HepG2 (cell line): Measurements from ENCODE around the gene HEXIM1. TPM values are rescaled to one million over a fixed set of nuclear protein-coding genes. Genes with fewer than 3 reads are reported as not detected.

ENCODE experiments used
- FOXC1 ChIP-seq: sonication (generic); formaldehyde crosslinking; IDR thresholded peaks from 2 replicates; pipeline ENCODE4 v1.8.0; 2022; ENCODE audit warnings: mild to moderate bottlenecking, missing genetic modification reagents, borderline replicate concordance
- FOXO1 ChIP-seq: sonication (generic); formaldehyde crosslinking; IDR thresholded peaks from 2 replicates; pipeline ENCODE4 v1.4.0; 2020; ENCODE audit warnings: missing genetic modification reagents
- GATAD2A ChIP-seq: IDR thresholded peaks from 2 replicates; pipeline ENCODE4 v1.6.1; 2016
- KDM3A ChIP-seq: IDR thresholded peaks from 2 replicates; pipeline ENCODE4 v1.6.1; 2018; ENCODE audit warnings: low read depth, missing compliant biosample characterization
- MATR3 ChIP-seq: sonication (generic); formaldehyde crosslinking; IDR thresholded peaks from 2 replicates; pipeline ENCODE4 v1.4.0; 2020; ENCODE audit warnings: missing genetic modification reagents
- MIER2 ChIP-seq: IDR thresholded peaks from 2 replicates; pipeline ENCODE4 v1.6.1; 2016; ENCODE audit warnings: missing biosample characterization, missing genetic modification reagents
- MXI1 ChIP-seq: IDR thresholded peaks from 3 replicates; pipeline ENCODE4 v1.6.1; 2012; ENCODE audit warnings: low read depth, low read length, inconsistent platforms, borderline replicate concordance
- MYNN ChIP-seq: sonication (generic); formaldehyde crosslinking; IDR thresholded peaks from 2 replicates; pipeline ENCODE4 v1.4.0; 2020; ENCODE audit warnings: mild to moderate bottlenecking, low read depth, missing genetic modification reagents
- MZF1 ChIP-seq: sonication (generic); formaldehyde crosslinking; IDR thresholded peaks from 2 replicates; pipeline ENCODE4 v1.8.1; 2023; ENCODE audit warnings: mild to moderate bottlenecking, missing genetic modification reagents, borderline replicate concordance
- NR2F6 ChIP-seq, 2 experiments: IDR thresholded peaks; 2 replicates each; pipeline ENCODE4 v1.6.1; 2016; ENCODE audit warnings: antibody characterized with exemption in 1 of 2, mild to moderate bottlenecking in 1 of 2
- POLR2G ChIP-seq: fragments of 200-400 bp; formaldehyde crosslinking; IDR thresholded peaks from 2 replicates; pipeline ENCODE4 v1.6.1; 2018; ENCODE audit warnings: mild to moderate bottlenecking, low read depth, low read length, moderate library complexity
- SETDB1 ChIP-seq: sonication (generic); formaldehyde crosslinking; IDR thresholded peaks from 2 replicates; pipeline ENCODE4 v1.5.1; 2020; ENCODE audit warnings: missing genetic modification reagents, mild to moderate bottlenecking, borderline replicate concordance
- SKI ChIP-seq: fragments of 450-650 bp; IDR thresholded peaks from one replicate; pipeline ENCODE4 v1.6.1; 2018; ENCODE audit warnings: mild to moderate bottlenecking; ENCODE audit not compliant: partially characterized antibody
- ZNF276 ChIP-seq: sonication (generic); formaldehyde crosslinking; IDR thresholded peaks from 2 replicates; pipeline ENCODE4 v1.4.0; 2020; ENCODE audit warnings: mild to moderate bottlenecking, low read depth, missing genetic modification reagents
- ZNF430 ChIP-seq: sonication (generic); formaldehyde crosslinking; IDR thresholded peaks from 2 replicates; pipeline ENCODE4 v1.9.0; 2021; ENCODE audit warnings: mild to moderate bottlenecking, missing genetic modification reagents
- ZNF543 ChIP-seq: sonication (generic); formaldehyde crosslinking; IDR thresholded peaks from 2 replicates; pipeline ENCODE4 v1.4.0; 2020; ENCODE audit warnings: mild to moderate bottlenecking, missing genetic modification reagents
- ZNF580 ChIP-seq: IDR thresholded peaks from 2 replicates; pipeline ENCODE4 v1.6.1; 2016; ENCODE audit warnings: low read depth, borderline replicate concordance
- ZNF792 ChIP-seq: IDR thresholded peaks from 2 replicates; pipeline ENCODE4 v1.6.1; 2016
- polyA plus RNA-seq, 8 experiments: library from polyadenylated mRNA; depleted of rRNA in 3 of 8; stranded (reverse) in 7 of 8; unstranded in 1 of 8; fragments of >200 nt; fragmentation: Illumina TruSeq in 4 of 8; extraction: Trizol in 4 of 8; gene quantifications; 2 replicates each; pipeline versions ENCODE4 v1.2.1 to v1.2.3, GENCODE V29; 2011 to 2016; ENCODE audit warnings: low read depth in 4 of 8, missing spikeins in 1 of 8, mixed read lengths in 1 of 8; ENCODE audit not compliant: insufficient read depth in 1 of 8
- total RNA-seq, 5 experiments: library from RNA; depleted of rRNA; stranded (reverse); fragments of >200 nt; fragmentation: Illumina TruSeq; extraction: Trizol; gene quantifications; 2 replicates each; pipeline ENCODE4 v1.2.3, GENCODE V29; 2016; ENCODE audit warnings: low read depth in 1 of 5
- TF ChIP-seq, protein P1 (sequence below): sonication (generic); formaldehyde crosslinking; IDR thresholded peaks from 2 replicates; pipeline ENCODE4 v1.5.1; 2020; ENCODE audit warnings: mild to moderate bottlenecking, missing genetic modification reagents
- TF ChIP-seq, protein P2 (sequence below): IDR thresholded peaks from 2 replicates; pipeline ENCODE4 v1.6.1; 2012; ENCODE audit warnings: low read depth, low read length, improper control_type of control experiment
- TF ChIP-seq, protein P3 (sequence below): sonication (generic); formaldehyde crosslinking; IDR thresholded peaks from 2 replicates; pipeline ENCODE4 v1.8.1; 2023; ENCODE audit warnings: mild to moderate bottlenecking, moderate library complexity, missing genetic modification reagents

Gene HEXIM1
- total and polyA plus RNA-seq, 2 of the 13 experiments (the other 11 are each of a cell fraction or from before 2014, with no cell fraction given) = 10.5 to 16.6 TPM

GRCh38 chr17:45135978-45136791 lies 12.1 kb upstream of the HEXIM1 start (continued):
- TF ChIP-seq FOXO1 (CRISPR knock-in tag) (no peak), KDM3A (CRISPR knock-in tag) (no peak), POLR2G (0 out of 2 replicates have a peak, but pooled peaks have one; percentile 9), NR2F6 (IDR thresholded peaks at IDR 0.05) (no peak), NR2F6 (CRISPR knock-in tag; IDR thresholded peaks at IDR 0.05) (no peak), FOXC1 (CRISPR knock-in tag) (no peak), ZNF276 (no peak), GATAD2A (no peak), MYNN (no peak), SKI (no peak), SETDB1 (CRISPR knock-in tag) (no peak), MZF1 (CRISPR knock-in tag) (no peak), ZNF580 (CRISPR knock-in tag) (no peak), ZNF430 (CRISPR knock-in tag) (no peak), ZNF543 (CRISPR knock-in tag) (no peak), MXI1 (peak; percentile 19; the same call in 1 of the 3 replicates), MIER2 (CRISPR knock-in tag) (no peak), MATR3 (no peak), ZNF792 (CRISPR knock-in tag) (no peak)
- TF ChIP-seq, protein P1, sequence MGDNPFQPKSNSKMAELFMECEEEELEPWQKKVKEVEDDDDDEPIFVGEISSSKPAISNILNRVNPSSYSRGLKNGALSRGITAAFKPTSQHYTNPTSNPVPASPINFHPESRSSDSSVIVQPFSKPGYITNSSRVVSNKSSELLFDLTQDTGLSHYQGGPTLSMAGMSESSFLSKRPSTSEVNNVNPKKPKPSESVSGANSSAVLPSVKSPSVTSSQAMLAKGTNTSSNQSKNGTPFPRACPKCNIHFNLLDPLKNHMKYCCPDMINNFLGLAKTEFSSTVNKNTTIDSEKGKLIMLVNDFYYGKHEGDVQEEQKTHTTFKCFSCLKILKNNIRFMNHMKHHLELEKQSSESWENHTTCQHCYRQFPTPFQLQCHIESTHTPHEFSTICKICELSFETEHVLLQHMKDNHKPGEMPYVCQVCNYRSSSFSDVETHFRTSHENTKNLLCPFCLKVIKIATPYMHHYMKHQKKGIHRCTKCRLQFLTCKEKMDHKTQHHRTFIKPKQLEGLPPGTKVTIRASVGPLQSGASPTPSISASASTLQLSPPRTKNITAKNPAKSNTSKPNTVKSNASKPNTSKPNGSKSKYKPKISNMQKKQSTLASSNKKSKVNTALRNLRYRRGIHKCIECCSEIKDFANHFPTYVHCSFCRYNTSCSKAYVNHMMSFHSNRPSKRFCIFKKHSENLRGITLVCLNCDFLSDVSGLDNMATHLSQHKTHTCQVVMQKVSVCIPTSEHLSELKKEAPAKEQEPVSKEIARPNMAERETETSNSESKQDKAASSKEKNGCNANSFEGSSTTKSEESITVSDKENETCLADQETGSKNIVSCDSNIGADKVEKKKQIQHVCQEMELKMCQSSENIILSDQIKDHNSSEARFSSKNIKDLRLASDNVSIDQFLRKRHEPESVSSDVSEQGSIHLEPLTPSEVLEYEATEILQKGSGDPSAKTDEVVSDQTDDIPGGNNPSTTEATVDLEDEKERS (CRISPR knock-in tag) = peak; percentile 65; the same call in 1 of the 2 replicates
- TF ChIP-seq, protein P2, sequence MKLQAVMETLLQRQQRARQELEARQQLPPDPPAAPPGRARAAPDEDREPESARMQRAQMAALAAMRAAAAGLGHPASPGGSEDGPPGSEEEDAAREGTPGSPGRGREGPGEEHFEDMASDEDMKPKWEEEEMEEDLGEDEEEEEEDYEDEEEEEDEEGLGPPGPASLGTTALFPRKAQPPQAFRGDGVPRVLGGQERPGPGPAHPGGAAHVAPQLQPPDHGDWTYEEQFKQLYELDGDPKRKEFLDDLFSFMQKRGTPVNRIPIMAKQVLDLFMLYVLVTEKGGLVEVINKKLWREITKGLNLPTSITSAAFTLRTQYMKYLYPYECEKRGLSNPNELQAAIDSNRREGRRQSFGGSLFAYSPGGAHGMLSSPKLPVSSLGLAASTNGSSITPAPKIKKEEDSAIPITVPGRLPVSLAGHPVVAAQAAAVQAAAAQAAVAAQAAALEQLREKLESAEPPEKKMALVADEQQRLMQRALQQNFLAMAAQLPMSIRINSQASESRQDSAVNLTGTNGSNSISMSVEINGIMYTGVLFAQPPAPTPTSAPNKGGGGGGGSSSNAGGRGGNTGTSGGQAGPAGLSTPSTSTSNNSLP = no peak
- TF ChIP-seq, protein P3, sequence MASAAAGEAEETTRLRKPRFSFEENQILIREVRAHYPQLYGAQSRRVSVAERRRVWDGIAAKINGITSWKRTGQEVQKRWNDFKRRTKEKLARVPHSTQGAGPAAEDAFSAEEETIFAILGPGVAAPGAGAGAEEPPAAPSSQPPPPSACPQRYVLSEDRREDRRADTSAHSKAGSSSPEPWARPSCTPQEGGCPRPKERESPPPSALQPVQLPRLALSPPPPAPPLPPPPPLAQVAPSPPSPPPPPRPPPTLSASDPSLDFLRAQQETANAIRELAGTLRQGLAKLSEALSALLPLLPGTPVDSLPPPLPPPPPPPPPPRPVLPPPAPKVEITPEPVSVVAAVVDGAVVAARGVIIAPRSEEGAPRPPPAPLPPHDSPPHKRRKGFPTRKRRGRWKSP = no peak
